Subcutaneous adipose tissue (tissue), 4 donors: ENCODE data around the gene EIF4G3. TPM values are rescaled to one million over a fixed set of nuclear protein-coding genes. Genes with fewer than 3 reads are reported as not detected.

Source experiments
- CTCF ChIP-seq: fragments of 450-650 bp; IDR thresholded peaks from one replicate; pipeline ENCODE4 v1.5.1; 2016; ENCODE audit warnings: low read depth, mild to moderate bottlenecking, control low read depth, antibody characterized with exemption, moderate library complexity
- total RNA-seq, 4 donors: library from RNA; depleted of rRNA; stranded (reverse); fragments of >200 nt; gene quantifications; one replicate each; pipeline ENCODE4 v1.1.0, GENCODE V29; 2016

Gene EIF4G3
- total RNA-seq, 4 donors from 2014 or later, result 41.0 to 60.2 (median 51.7) TPM

GRCh38 chr1:21098186-21098915 lies 78.3 kb downstream of the EIF4G3 start:
- no peak for TF ChIP-seq CTCF

- no peak for TF ChIP-seq CTCF
Measured at GRCh38 chr1:21097729-21098128, 79.0 kb downstream of the EIF4G3 start.

DNA sequence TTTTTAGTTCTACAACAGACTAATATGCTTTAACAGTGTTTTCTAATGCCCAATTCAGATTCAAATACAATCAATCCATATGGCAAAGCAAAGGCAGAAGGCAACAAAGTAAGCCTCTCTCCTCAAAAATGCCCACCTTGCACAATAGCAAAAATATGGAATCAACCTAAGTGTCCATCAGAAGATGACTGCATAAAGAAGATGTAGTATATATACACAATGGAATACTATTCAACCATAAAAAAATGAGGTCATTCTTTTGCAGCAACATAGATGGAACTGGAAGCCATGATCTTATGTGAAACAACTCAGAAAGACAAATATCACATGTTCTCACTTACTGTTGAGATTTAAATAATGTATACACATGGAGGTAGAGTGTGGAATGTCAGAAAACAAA lies 80.7 kb downstream of the EIF4G3 start:
- no peak for TF ChIP-seq CTCF

DNA sequence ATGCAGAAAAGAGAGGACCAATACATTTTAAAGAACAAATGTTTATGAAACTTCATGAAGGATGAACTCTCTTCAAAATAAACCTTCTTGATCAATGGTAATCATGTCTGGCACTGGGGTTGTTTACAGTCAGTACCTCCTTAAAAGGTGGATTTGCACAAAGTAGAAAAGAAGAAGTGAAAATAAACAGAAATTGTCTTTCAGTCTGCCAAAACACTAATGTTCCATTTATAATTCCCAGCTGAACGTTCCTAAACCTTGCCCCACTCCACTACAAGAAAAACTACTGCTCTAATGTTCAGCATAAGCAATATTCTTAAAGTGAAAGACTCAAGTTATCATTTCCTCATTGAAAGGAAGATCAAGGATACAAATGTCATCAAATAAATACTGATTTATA lies 86.2 kb downstream of the EIF4G3 start:
- TF ChIP-seq CTCF, result no peak

DNA sequence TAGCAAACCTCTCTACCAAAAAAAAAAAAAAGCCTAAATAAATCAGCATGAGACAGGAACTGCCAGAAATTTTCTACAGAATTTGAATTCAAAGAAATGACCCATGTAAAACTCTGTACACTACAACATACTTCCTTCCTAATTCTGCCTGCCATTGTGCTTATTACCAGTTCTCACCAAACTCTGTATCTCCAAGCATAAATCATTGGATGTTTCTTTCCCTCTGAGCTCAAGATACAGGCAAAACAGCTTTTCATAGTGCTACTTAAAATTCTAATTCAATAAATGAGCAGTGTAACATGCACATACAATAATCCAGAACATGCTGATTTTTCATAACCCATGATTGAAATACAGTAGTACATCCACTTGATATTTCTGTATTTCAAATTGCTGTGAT lies 87.0 kb downstream of the EIF4G3 start:
- no peak for TF ChIP-seq CTCF

- no peak for TF ChIP-seq CTCF
Measured at GRCh38 chr1:21089299-21089698, 87.4 kb downstream of the EIF4G3 start.

DNA sequence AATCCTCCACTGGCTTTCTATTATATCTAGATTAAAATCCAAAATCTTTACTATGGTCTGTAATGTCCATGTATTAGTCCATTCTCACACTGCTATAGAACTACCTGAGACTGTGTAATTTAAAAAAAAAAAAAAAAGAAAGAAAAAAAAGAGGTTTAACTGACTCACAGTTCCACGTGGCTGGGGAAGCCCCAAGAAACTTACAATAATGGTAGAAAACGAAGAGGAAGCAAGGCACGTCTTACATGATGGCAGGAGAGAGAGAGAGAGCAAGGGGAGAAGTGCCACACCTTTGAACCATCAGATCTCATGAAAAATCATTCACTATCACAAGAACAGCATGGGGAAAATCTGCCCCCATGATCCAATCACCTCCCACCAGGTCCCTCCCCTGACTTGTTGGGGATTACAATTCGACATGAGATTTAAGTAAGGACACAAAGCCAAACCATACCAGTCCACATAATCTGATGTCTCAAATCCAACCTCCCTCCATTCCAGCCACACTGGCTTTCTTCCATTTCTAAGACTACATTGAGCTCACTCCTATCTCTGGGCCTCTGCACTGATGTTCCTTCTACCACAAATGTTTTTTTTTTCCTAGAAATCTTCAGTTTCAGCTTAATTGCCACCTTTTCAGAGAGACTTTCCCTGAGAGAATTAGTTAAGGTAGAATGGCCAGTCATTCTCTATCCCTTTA lies 92.4 kb downstream of the EIF4G3 start:
- no peak for TF ChIP-seq CTCF
